ENCODE measurements around the gene MSH4. TPM values are rescaled to one million over a fixed set of nuclear protein-coding genes. Genes with fewer than 3 reads are reported as not detected.
"Not testable (repeated sequence)": the region's sequence is repeated elsewhere in the genome, so short reads cannot be mapped to it uniquely, and the experiment has no call there.

Gene MSH4
- total and polyA plus RNA-seq, 4 donors, result 0.46 to 0.72 (median 0.68) TPM; not detected in 1

DNA sequence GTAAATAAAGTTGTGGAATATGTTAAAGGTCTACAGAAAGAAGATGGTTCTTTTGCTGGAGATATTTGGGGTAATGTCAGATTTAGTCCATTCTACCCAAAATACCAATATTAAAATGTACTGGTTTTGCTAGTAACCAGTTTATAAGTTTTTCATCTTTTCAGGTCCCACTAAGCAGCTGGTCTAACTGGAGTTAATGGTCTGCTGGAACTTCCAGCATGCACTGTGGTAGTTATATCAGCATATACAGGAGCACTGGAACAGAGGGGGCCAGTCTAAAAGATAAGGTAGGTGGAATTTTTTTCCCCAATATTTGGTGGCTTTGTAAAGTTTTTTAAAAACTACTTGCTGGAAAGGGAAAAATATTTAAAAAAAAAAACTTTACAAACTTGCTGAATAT, 6.7 kb upstream of the MSH4 start:
- no peak overlapping the region for H3K27ac ChIP-seq (ENCODE audit: low read depth in 1 of 2, low read length in 2 of 2)
- intact Hi-C loops (cut with DNase I), result loop anchor here in 1 of 2 donors (5.0 kb wide), 1 partner anchor 68 kb away; the partner anchor contains the start of gene ACADM
- ATAC-seq (ENCODE audit: low FRiP score), result no peak
- peaks cover 2 to 11% of the 10 kb centered on the region in 2 donors for H3K4me1 ChIP-seq (ENCODE audit: control insufficient read depth in 1 of 2, insufficient read depth in 2 of 2, low read length in 2 of 2)
- H3K4me3 ChIP-seq (ENCODE audit: low read length in 2 of 2), result no peak overlapping the region
- H3K36me3 ChIP-seq (ENCODE audit: control insufficient read depth in 1 of 2, insufficient read depth in 2 of 2, low read length in 1 of 2), result peaks cover 0 to 4% of the 10 kb centered on the region in 2 donors
- DNase-seq, result no peak
- no peaks in the 10 kb centered on the region for H3K27me3 ChIP-seq (ENCODE audit: control insufficient read depth in 1 of 2, insufficient read depth in 2 of 2, low read length in 1 of 2)
- H3K9me3 ChIP-seq (ENCODE audit: control insufficient read depth, low read length), result no peaks in the 10 kb centered on the region

DNA sequence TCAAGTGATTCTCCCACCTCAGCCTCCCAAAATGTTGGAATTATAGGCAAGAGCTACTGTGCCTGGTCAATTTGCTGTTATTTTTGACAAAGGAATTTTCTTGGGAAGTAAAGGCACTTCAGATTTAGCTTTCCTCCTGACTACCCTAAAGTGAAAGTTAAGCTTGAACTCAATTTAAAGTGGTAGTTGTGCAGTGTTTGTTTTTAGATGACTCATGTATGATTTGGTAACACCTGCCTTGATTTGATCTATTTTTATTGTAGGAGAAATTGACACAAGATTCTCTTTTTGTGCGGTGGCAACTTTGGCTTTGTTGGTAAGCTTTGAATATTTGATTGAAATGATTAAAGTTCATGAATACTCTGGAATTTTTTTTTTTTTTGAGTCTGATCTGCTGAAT, 5.7 kb upstream of the MSH4 start:
- intact Hi-C loops (cut with DNase I), result no loop called here
- Histone ChIP-seq H3K4me3 (ENCODE audit: low read length in 2 of 2) (no peak overlapping the region), H3K27ac (ENCODE audit: low read depth in 1 of 2, low read length in 2 of 2) (no peak overlapping the region), H3K36me3 (ENCODE audit: control insufficient read depth in 1 of 2, insufficient read depth in 2 of 2, low read length in 1 of 2) (peaks cover 0 to 8% of the 10 kb centered on the region in 2 donors), H3K27me3 (ENCODE audit: control insufficient read depth in 1 of 2, insufficient read depth in 2 of 2, low read length in 1 of 2) (no peaks in the 10 kb centered on the region), H3K4me1 (ENCODE audit: control insufficient read depth in 1 of 2, insufficient read depth in 2 of 2, low read length in 2 of 2) (peaks cover 2 to 11% of the 10 kb centered on the region in 2 donors), H3K9me3 (ENCODE audit: control insufficient read depth, low read length) (no peaks in the 10 kb centered on the region)
- ATAC-seq (ENCODE audit: low FRiP score) (no peak), DNase-seq (no peak)
- 70 to 74% methylated on average over 1 of the region's 1 CpG for WGBS, 2 donors

DNA sequence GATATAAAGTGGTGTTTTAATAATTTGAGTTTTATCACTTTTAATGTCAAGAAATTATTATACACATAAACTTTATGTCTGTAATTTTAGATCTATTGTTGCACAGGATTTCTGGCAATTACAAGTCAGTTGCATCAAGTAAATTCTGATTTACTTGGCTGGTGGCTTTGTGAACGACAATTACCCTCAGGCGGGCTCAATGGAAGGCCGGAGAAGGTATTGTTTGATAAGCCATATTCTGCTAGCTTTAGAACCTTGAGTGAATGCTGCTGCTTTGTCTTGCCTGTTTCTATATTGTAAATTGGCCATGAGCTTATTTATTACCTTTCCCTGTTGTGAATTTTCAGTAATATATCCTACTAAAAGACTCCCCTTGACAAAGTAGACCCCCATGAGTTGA, 4.6 kb upstream of the MSH4 start:
- Histone ChIP-seq H3K27ac (ENCODE audit: low read depth in 1 of 2, low read length in 2 of 2) (no peak overlapping the region), H3K9me3 (ENCODE audit: control insufficient read depth, low read length) (no peaks in the 10 kb centered on the region), H3K27me3 (ENCODE audit: control insufficient read depth in 1 of 2, insufficient read depth in 2 of 2, low read length in 1 of 2) (no peaks in the 10 kb centered on the region), H3K4me1 (ENCODE audit: control insufficient read depth in 1 of 2, insufficient read depth in 2 of 2, low read length in 2 of 2) (peaks cover 2 to 10% of the 10 kb centered on the region in 2 donors), H3K4me3 (ENCODE audit: low read length in 2 of 2) (no peak overlapping the region), H3K36me3 (ENCODE audit: control insufficient read depth in 1 of 2, insufficient read depth in 2 of 2, low read length in 1 of 2) (peaks cover 0 to 8% of the 10 kb centered on the region in 2 donors)
- ATAC-seq (ENCODE audit: low FRiP score) (no peak), DNase-seq (no peak)
- WGBS, 2 donors, result 93 to 96% methylated on average over 3 of the region's 3 CpGs
- intact Hi-C loops (cut with DNase I), result no loop called here

DNA sequence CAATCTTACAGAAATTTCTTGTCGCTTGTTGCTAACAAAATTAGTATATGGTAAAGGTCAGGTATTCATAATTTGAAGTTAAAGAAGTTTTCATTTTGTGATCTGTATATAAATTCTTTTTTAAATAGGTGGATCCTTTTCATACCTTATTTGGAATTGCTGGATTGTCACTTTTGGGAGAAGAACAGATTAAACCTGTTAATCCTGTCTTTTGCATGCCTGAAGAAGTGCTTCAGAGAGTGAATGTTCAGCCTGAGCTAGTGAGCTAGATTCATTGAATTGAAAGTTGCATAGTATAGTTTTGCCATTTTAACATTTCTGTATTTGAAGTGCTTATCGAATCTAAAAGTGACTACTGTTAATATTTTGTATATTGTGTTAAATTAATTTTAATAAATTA, 2.3 kb upstream of the MSH4 start:
- no peak for ATAC-seq (ENCODE audit: low FRiP score)
- no peak for DNase-seq
- WGBS, 2 donors, result 92 to 94% methylated on average over 2 of the region's 2 CpGs
- H3K36me3 ChIP-seq (ENCODE audit: control insufficient read depth in 1 of 2, insufficient read depth in 2 of 2, low read length in 1 of 2), result peaks cover 0 to 8% of the 10 kb centered on the region in 2 donors
- H3K27me3 ChIP-seq (ENCODE audit: control insufficient read depth in 1 of 2, insufficient read depth in 2 of 2, low read length in 1 of 2), result no peaks in the 10 kb centered on the region
- H3K27ac ChIP-seq (ENCODE audit: low read depth in 1 of 2, low read length in 2 of 2), result no peak overlapping the region
- intact Hi-C loops (cut with DNase I), result no loop called here
- H3K9me3 ChIP-seq (ENCODE audit: control insufficient read depth, low read length), result no peaks in the 10 kb centered on the region
- no peak overlapping the region for H3K4me3 ChIP-seq (ENCODE audit: low read length in 2 of 2)
- H3K4me1 ChIP-seq (ENCODE audit: control insufficient read depth in 1 of 2, insufficient read depth in 2 of 2, low read length in 2 of 2), result no peaks in the 10 kb centered on the region

DNA sequence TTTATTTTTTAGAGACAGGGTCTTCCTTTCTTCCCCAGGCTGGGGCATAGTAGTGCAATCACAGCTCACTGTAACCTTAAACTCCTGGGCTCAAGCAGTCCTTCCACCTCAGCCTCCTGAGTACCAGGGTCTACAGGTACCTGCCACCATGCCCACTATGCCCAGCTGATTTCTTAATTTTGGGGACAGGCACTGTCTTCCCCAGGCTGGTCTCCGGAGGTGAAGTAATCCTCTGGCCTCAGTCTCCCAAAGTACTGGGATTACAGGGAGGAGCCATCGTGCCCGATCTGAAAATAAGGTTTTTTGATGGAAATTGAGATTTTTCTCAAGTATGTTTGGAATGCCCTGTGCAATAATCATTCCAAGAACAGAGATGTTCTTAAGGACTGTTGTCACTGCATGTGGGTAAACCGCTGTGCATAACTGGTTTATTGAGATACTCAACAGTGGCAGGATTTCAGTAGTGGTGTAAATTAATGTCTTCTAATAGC, 934 bp upstream of the MSH4 start:
- DNase-seq (no peak), ATAC-seq (ENCODE audit: low FRiP score) (no peak)
- intact Hi-C loops (cut with DNase I), result no loop called here
- Histone ChIP-seq H3K4me1 (ENCODE audit: control insufficient read depth in 1 of 2, insufficient read depth in 2 of 2, low read length in 2 of 2) (no peaks in the 10 kb centered on the region), H3K27me3 (ENCODE audit: control insufficient read depth in 1 of 2, insufficient read depth in 2 of 2, low read length in 1 of 2) (no peaks in the 10 kb centered on the region), H3K9me3 (ENCODE audit: control insufficient read depth, low read length) (no peaks in the 10 kb centered on the region), H3K27ac (ENCODE audit: low read depth in 1 of 2, low read length in 2 of 2) (no peak overlapping the region), H3K36me3 (ENCODE audit: control insufficient read depth in 1 of 2, insufficient read depth in 2 of 2, low read length in 1 of 2) (peaks cover 0 to 6% of the 10 kb centered on the region in 2 donors), H3K4me3 (ENCODE audit: low read length in 2 of 2) (no peak overlapping the region)
- 93 to 94% methylated on average over 4 of the region's 4 CpGs for WGBS, 2 donors

DNA sequence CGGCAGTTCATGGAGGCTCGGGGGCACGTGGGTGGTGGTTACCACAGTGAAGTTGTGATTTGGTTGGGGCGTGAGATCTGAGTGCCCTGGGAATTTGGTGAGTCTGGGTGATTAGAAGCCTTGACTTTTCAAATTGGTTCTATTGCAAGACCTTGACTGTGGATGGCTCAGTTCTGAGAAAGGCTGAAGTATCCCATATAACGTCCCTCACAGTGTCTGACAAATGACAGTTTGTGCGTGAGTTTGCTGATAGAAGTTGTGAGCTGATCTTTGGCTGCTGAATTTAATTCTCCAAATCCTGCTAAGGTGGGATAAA, 549 bp downstream of the MSH4 start:
- 83 to 88% methylated on average over 6 of the region's 6 CpGs for WGBS, 2 donors
- ATAC-seq (ENCODE audit: low FRiP score) (no peak), DNase-seq (no peak)
- no peaks in the 10 kb centered on the region for H3K4me1 ChIP-seq (ENCODE audit: control insufficient read depth in 1 of 2, insufficient read depth in 2 of 2, low read length in 2 of 2)
- H3K27me3 ChIP-seq (ENCODE audit: control insufficient read depth in 1 of 2, insufficient read depth in 2 of 2, low read length in 1 of 2), result no peaks in the 10 kb centered on the region
- H3K27ac ChIP-seq (ENCODE audit: low read depth in 1 of 2, low read length in 2 of 2), result no peak overlapping the region
- H3K36me3 ChIP-seq (ENCODE audit: control insufficient read depth in 1 of 2, insufficient read depth in 2 of 2, low read length in 1 of 2), result peaks cover 0 to 4% of the 10 kb centered on the region in 2 donors
- no peaks in the 10 kb centered on the region for H3K9me3 ChIP-seq (ENCODE audit: control insufficient read depth, low read length)
- intact Hi-C loops (cut with DNase I), result no loop called here
- H3K4me3 ChIP-seq (ENCODE audit: low read length in 2 of 2), result no peak overlapping the region

DNA sequence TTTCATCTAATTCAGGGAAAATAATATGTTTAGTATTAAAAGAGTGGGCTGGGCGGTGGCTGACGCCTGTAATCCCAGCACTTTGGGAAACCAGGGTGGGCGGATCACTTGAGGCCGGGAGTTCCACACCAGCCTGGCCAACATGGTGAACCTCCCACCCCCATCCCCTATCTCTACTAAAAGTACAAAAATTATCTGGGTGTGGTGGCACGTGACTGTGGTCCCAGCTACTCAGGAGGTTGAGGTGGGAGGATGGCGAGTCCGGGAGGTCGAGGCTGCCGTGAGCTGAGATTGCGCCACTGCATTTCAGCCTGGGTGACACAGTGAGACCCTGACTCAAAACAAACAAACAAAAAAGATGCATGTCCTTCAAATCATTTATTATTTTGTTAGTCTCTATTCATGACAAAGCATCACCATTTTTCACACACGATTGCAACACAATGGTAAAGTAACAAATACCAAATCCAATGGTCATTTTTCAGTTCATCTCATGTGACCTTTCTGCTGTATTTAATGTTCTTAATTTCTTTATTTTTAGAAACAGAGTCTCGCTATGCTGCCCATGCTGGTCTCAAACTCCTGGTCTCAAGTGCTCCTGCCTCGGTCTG, 1.0 kb downstream of the MSH4 start:
- Histone ChIP-seq H3K27me3 (ENCODE audit: control insufficient read depth in 1 of 2, insufficient read depth in 2 of 2, low read length in 1 of 2) (no peaks in the 10 kb centered on the region), H3K36me3 (ENCODE audit: control insufficient read depth in 1 of 2, insufficient read depth in 2 of 2, low read length in 1 of 2) (peaks cover 0 to 4% of the 10 kb centered on the region in 2 donors), H3K4me1 (ENCODE audit: control insufficient read depth in 1 of 2, insufficient read depth in 2 of 2, low read length in 2 of 2) (no peaks in the 10 kb centered on the region), H3K27ac (ENCODE audit: low read depth in 1 of 2, low read length in 2 of 2) (no peak overlapping the region), H3K4me3 (ENCODE audit: low read length in 2 of 2) (no peak overlapping the region), H3K9me3 (ENCODE audit: control insufficient read depth, low read length) (no peaks in the 10 kb centered on the region)
- 92 to 93% methylated on average over 13 of the region's 13 CpGs for WGBS, 2 donors
- intact Hi-C loops (cut with DNase I), result no loop called here
- DNase-seq, result no peak
- ATAC-seq (ENCODE audit: low FRiP score), result no peak

DNA sequence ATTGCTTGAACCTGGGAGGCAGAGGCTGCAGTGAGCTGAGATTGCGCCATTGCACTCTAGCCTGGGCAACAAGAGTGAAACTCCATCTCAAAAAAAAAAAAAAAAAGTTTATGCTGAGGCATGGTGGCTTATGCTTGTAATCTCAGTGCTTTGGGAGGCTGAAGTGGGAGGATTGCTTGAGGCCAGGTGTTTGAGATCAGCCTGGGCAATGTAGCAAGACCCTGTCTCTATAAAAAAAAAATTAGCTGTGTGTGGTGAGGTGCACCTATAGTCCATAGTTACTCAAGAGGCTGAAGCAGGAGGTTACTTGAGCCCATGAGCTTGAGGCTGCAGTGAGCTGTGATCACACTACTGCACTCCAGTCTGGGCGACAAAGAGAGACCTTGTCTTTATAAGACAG, 4.8 kb downstream of the MSH4 start:
- 94 to 95% methylated on average over 2 of the region's 2 CpGs for WGBS, 2 donors
- H3K4me1 ChIP-seq (ENCODE audit: control insufficient read depth in 1 of 2, insufficient read depth in 2 of 2, low read length in 2 of 2); DNase-seq; ATAC-seq (ENCODE audit: low FRiP score); H3K9me3 ChIP-seq (ENCODE audit: control insufficient read depth, low read length); H3K27ac ChIP-seq (ENCODE audit: low read depth in 1 of 2, low read length in 2 of 2); H3K36me3 ChIP-seq (ENCODE audit: control insufficient read depth in 1 of 2, insufficient read depth in 2 of 2, low read length in 1 of 2); H3K4me3 ChIP-seq (ENCODE audit: low read length in 2 of 2); intact Hi-C loops (cut with DNase I); H3K27me3 ChIP-seq (ENCODE audit: control insufficient read depth in 1 of 2, insufficient read depth in 2 of 2, low read length in 1 of 2): not testable (repeated sequence)

DNA sequence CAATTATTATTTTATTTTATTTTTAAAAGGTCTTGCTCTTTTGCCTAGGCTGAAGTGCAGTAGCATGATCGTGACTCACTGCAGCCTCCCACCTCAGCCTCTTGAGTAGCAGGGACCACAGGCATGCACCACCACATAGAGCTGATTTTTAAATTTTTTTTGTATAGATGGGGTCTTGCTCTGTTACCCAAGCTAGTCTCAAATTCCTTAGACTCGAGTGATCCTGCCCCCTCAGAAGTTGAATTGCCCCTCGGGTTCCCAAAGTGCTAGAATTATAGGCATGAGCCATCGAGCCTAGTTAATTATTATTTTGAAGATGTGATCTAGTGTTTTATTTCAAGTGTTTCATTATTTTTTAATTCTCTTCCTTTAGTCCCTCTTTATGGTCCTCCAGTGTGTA, 12.2 kb downstream of the MSH4 start:
- H3K27ac ChIP-seq (ENCODE audit: low read depth in 1 of 2, low read length in 2 of 2), result no peak overlapping the region
- H3K4me1 ChIP-seq (ENCODE audit: control insufficient read depth in 1 of 2, insufficient read depth in 2 of 2, low read length in 2 of 2), result no peaks in the 10 kb centered on the region
- ATAC-seq (ENCODE audit: low FRiP score), result no peak
- intact Hi-C loops (cut with DNase I), result no loop called here
- no peaks in the 10 kb centered on the region for H3K9me3 ChIP-seq (ENCODE audit: control insufficient read depth, low read length)
- no peak overlapping the region for H3K4me3 ChIP-seq (ENCODE audit: low read length in 2 of 2)
- no peaks in the 10 kb centered on the region for H3K36me3 ChIP-seq (ENCODE audit: control insufficient read depth in 1 of 2, insufficient read depth in 2 of 2, low read length in 1 of 2)
- no peak for DNase-seq
- 85 to 97% methylated on average over 4 of the region's 4 CpGs for WGBS, 2 donors
- no peaks in the 10 kb centered on the region for H3K27me3 ChIP-seq (ENCODE audit: control insufficient read depth in 1 of 2, insufficient read depth in 2 of 2, low read length in 1 of 2)
